GM12878 (cell line): ENCODE results near the gene CCR5.

ENCODE experiments used
- E2F4 ChIP-seq: IDR thresholded peaks from 2 replicates; pipeline ENCODE4 v1.6.1; 2012; ENCODE audit warnings: low read depth, low read length, improper control_type of control experiment
- ELK1 ChIP-seq: IDR thresholded peaks from 2 replicates; pipeline ENCODE4 v1.6.1; 2012; ENCODE audit warnings: low read depth, low read length, improper control_type of control experiment
- NKRF ChIP-seq: fragments of 450-650 bp; conservative IDR thresholded peaks from 2 replicates; pipeline ENCODE4 v1.6.1; 2017; ENCODE audit warnings: mild to moderate bottlenecking, moderate library complexity
- SP1 ChIP-seq: IDR thresholded peaks from one replicate; pipeline ENCODE4 v1.6.1; 2011; ENCODE audit warnings: low read depth, low read length

- no peak for TF ChIP-seq E2F4
- no peak for TF ChIP-seq NKRF
- TF ChIP-seq SP1 = no peak
- TF ChIP-seq ELK1 = no peak
Measured at GRCh38 chr3:46353090-46353489, 17.7 kb upstream of the CCR5 start.
